Measurements from ENCODE around the gene MCEMP1.

MCEMP1 gene, protein sequence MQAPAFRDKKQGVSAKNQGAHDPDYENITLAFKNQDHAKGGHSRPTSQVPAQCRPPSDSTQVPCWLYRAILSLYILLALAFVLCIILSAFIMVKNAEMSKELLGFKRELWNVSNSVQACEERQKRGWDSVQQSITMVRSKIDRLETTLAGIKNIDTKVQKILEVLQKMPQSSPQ

DNA sequence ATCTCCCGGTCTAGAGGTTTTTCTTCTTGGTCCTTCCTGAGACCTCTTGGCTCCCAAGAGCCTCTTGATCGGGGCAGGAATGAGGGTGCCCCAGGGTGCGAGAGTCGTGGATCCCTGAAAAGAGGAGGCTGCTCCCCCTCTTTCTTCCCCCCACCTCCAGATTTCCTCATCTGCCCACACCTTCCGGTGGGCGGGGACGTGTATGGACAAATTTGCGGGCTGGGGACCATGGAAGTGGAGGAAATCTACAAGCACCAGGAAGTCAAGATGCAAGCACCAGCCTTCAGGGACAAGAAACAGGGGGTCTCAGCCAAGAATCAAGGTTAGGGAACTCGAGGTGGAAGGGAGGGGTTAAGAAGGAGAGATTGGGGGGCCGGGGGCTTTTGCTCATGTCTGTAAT lies at the start of gene MCEMP1:
MCEMP1 (plus strand) TSS at position 237 of the 400 bp plus-strand sequence; CDS start at position 268, 31 bp downstream.
- DNase-seq = no peak

DNA sequence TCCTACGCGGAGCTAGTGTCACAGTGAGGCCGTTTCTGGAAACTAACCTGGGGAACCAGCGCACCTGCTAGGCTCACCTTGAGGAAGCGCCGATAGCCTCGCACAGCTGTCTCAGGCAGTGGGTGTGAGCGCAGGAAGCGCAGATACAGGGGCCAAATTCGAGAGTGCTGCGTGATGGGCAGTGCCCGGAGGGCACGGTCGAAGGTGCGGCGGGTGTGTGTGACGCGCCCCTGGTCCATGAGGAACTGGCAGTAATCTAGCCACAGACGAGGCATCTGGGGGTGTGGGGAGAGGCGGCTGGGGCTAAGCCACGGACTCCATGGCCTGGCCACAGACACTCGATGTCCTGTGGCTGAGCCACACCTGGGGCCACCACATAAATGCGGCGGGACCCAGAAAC lies 49.7 kb upstream of the MCEMP1 start:
- DNase-seq = no peak

DNA sequence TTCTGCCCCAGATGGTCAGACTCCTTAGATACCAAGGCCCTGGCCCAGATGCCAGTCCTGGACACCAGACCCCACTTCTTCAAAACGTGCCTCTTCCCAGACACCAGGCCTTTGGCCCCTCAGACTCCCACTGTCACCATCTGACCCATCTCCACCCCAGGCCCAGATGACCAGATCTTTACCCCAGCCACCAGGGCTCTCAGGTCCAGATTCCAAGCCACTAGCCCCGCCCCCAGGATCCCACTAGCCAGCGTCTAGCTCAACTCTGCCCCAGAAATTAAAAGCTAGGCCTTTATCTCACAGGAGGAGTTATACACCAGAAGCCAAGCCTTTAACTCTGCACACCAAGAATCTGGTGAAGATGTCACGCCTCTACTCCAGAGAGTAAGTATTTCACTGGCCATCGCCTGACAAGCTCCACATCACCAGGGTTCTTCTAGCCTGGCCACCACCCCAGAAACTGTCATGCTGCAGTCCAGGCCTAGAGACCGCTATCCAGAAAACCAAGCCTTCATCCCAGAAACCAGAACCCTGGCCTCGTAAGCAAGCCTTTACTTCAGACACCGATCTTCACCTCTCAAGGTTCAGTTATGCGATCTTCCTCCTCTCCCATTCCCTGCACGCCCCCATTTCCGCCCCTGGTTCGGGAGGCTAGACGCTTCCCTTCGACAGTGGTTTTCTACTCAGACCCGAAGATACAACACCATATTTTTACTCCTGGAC lies 48.1 kb upstream of the MCEMP1 start:
- DNase-seq = no peak

- DNase-seq = peak; percentile 99
Measured at GRCh38 chr19:7629347-7630054, 47.4 kb upstream of the MCEMP1 start, which contains the start of the genes PET100 and XAB2. PET100 (plus strand) TSS chr19:7629793; CDS start chr19:7629834, 41 bp downstream. XAB2 (minus strand) TSS chr19:7629545; CDS start chr19:7629527, 18 bp downstream.

- no peak for DNase-seq
Measured at GRCh38 chr19:7631577-7631976, 45.3 kb upstream of the MCEMP1 start.

DNA sequence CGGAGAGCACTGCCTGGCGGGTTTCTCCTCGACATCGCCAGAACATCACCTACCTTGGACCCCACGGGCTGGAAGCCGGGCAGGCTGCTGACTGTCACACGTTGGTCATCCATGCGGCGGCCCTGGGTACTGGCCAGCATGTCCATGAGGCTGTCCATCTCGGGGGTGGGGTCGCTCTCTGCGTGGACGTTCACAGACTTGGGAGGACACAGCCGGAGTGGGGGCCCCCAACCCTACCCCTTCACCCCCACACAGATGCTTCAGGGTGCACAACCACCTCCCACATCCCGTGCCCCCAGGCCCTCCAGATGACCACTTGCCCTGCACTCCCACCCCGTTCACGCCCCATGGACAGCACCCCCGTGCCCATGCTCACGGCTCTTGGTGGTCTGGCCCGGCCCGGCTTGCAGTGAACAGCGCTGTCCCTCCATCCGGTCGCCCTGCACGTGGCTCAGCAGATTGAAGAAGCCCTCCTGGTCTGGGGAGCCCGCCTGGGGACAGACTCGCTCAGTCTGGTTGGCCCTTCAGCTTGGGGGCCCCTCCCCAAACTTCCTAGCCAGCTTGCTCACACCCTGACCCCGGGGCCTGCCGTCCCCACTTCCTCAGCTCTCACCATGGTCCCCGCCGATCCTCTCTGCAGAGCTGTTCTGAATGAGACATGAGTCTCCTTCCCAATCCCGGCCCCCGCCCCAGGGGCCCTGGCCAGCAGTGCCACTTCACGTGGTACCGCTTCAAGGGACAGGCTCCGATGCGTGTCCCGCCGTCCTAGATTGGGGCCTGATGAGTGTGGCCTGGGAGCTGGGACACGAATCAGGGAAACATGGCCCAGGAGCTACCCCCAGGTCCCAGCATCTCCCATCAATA lies 44.3 kb upstream of the MCEMP1 start:
- DNase-seq = no peak

DNA sequence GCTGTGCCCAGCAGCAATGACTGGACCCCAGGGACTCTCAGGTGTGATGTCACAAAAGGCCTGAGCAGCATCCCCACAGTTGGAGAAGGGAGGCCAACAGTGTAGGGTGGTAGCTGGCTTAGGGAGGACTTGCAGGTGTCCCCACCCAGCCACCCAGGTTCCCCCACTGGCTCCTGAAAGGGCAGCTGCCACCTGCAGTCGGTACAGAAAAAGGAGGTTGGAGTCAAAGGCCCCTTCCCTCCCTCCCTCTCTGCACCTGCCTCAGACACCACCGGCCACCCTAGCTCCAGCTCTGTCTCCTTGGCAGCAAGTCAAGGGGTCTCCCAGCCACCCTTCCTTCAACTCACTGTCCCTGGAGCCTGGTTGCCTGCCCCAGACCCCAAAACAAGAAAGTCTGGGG lies 43.2 kb upstream of the MCEMP1 start, which contains the start of gene PCP2:
PCP2 (minus strand) TSS at position 22 of the 400 bp plus-strand sequence. CDS start 262 bp downstream, outside the sequence.
- DNase-seq = no peak

GRCh38 chr19:7635670-7636069 lies 41.2 kb upstream of the MCEMP1 start:
- DNase-seq = no peak

GRCh38 chr19:7636317-7636690 lies 40.6 kb upstream of the MCEMP1 start:
- DNase-seq = no peak

DNA sequence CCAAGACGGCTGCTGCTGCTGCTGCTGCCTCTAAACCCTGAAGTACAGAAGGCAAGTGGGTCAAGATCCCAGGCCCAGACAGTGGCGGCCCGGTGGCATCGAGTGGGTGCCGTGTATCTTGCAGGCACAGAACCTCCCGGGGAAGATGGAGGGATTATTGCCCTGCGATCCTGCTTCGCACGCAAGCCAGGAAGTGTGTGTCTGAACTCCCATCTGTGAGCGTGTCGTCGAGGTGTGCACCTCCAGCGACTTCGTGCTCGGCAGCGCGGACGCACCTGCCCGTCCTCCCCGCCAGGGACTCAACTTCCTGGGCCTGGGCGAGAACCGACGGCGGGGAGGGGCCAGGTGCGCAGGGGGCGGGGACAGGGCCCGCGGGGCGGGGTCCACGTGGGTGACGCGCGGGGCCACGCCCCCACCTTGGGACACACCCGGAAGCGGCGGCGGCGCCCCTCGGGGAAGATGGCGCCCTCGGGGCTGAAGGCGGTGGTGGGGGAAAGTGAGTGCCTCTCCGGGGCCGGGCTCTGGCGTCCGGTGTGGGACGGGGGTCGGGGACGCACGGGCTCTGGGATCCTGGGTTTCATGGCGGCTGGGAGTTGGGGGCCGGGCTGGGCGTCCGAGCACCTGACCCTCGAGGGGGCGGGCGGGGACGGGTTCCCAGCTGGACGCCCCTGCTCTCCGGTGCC lies 40.1 kb upstream of the MCEMP1 start, which contains the start of gene STXBP2:
STXBP2 (plus strand) TSS at position 420 of the 683 bp plus-strand sequence; CDS start at position 460, 40 bp downstream.
- DNase-seq = no peak

DNA sequence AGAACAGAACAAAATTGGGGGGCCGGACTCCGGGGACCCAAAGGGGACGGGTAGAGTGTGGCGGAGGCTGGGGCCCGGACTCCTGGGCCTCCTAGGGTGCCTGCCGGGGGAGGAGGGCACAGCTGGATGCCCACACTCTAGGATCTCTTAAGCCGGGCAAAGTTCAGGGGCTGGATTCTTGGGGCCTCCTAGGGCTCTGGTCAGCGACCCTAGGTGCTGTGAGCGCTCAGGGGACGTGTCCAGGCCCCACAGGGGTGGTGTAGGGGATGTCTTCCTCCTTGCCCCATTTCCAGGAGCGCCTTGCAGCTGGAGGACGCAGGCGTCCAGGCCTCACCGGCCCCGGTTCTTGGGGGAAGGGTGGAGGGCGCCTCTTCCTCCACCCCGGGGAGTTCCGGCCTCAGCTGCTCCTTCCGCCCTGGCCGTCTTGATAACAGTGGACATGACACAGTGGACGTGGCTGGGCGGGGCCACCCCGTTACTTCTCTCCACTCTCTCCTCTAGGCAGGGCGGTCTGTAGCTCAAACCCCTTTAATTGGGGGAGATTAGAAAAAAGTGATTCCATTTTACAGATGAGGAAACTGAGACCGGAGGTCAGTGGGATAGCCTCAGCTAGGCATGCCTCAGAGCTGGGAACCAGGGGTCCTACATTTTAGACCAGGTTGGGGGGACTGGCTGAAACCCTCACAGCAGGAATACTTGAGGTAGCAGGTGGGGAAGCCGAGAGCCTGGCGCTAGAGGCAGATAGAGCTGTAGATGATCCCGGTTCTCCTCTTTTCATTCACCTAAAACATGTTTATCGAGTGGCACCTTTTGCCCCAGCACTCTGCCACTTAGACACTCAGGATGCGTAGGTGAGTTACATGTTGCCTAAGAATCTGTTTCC lies 39.3 kb upstream of the MCEMP1 start:
- no peak for DNase-seq

- DNase-seq = no peak
Measured at GRCh38 chr19:7638802-7639465, 38.0 kb upstream of the MCEMP1 start.

DNA sequence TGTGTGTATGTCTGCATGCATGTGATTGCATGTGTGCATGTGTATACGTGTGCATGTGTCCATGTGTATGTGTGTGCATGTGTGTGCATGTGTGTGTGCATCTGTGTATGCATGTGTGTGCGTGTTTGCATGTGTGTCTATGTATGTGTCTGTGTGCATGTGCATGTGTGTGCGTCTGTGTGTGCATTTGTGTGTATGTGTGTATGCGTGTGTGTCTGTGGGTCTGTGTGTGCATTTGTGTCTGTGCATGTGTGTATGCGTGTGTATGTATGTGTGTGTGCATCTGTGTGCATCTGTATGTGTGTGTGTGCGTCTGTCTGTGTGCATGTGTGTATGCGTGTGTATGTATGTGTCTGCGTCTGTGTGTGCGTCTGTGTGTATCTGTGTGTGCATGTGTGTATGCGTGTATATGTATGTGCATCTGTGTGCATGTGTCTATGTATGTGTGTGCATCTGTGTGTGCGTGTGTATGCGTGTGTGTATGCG lies 37.0 kb upstream of the MCEMP1 start:
- DNase-seq = no peak

- DNase-seq = no peak
Measured at GRCh38 chr19:7640803-7641202, 36.1 kb upstream of the MCEMP1 start.

GRCh38 chr19:7641290-7642276 lies 35.3 kb upstream of the MCEMP1 start:
- no peak for DNase-seq

DNA sequence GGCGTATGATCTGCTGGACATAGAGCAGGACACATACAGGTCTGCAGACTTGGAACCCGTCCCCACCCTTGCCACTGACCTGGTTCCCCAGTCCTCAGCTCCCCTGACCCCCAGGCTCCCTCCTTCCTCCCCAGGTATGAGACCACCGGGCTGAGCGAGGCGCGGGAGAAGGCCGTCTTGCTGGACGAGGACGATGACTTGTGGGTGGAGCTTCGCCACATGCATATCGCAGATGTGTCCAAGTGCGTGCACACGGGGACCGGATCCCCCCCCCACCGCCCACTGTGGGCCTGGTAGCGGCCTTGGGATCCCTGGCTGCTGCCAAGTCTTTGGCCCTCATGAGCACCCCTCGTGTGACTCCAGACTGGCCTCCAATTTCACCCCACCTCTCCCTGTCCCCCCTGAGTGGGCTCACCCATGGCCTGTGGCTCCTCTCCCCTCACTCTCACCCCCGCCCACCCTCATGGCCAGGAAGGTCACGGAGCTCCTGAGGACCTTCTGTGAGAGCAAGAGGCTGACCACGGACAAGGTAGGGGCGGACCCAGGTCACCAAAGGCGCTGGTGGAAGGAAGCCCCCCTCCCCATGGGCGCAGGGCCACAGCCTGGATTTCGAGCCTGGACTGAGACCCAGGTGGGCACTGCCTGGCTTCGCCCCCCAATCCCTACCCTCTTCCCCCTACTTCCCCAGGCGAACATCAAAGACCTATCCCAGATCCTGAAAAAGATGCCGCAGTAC lies 34.4 kb upstream of the MCEMP1 start:
- no peak for DNase-seq

DNA sequence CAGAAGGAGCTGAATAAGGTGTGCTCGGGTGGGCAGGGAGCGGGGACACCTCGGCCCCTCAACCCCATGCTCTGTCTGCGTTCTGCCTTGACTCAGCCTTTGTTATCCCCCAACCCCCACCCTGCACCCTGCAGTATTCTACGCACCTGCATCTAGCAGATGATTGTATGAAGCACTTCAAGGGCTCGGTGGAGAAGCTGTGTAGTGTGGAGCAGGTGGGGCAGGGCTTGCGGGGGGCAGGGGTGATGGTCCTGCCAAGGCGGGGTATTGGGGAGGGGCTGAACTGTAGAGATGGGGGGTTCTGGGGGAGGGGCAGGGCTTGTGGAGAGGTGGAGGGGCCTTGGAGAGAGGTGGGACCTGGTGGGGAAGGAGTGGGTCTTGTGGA lies 33.9 kb upstream of the MCEMP1 start:
- no peak for DNase-seq
